IPS-NIHi11 (cell line): ENCODE measurements around the gene RER1.
A peak's percentile ranks its signal among the peaks of the same experiment; 100 is the strongest.
"Not testable (repeated sequence)": the region's sequence is repeated elsewhere in the genome, so short reads cannot be mapped to it uniquely, and the experiment has no call there.

Experiments used
- DNase-seq: peaks from one replicate; pipeline ENCODE4 v3.0.0; 2012; ENCODE audit warnings: mixed read lengths, low spot score

Gene RER1

DNA sequence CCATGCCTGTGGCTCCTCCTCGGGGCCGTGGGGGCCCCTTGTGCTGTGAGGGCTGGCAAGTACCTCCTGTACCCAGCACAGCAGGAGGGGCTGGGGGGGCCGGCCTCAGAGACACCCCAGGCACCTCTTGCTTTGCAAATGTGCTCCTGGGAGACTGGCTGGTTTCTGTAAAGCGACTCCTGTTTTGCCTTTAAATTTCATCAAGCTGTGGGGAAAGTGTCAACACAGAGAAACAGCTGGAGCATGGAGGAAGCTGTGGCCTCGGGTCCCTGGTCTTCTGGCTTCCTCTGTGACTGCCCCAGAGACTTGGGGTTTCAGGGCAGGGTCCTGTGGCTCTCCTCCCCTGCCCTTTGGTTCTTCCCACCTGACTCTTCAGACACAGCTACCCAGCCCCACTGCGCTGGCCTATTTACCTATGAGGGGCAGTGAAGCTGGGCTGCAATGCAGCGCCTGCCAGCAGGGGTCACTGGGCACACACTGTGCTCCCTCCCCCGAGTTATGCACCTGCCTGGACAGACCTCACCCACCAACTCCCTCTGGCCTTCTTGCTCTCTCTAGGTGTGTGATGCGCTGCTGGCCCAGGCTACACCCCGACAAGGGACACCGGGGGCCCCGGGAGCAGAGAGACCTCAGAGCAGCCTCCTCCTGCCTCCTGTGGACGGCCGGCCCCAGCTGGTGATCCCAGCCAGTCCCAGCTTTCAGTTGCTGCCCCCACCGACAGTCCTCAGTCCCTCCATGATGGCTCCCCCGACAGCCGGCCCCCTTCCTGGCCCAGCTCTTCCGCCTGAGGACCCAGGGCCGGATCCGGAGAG lies 38.3 kb downstream of the RER1 start:
- DNase-seq = peak; percentile 71

DNA sequence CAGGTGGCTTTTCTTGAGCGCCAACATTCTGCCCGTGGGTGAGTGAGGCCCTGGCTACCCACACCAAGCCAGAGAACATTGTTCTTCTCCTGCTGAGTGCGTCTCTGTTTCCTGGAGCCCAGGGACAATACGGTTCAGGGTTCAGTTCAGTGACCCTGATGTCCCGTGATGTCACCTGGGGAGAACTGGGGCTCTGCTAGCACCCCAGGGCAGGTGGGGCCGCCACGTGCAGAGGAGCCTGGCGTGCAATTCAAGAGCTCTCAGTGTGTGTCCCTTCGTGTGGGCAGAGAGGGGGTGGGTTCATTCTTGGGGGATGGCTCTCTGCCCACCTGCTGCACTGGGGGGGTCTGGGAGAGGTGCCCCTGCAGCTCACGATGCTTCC lies 38.9 kb downstream of the RER1 start:
- no peak for DNase-seq

DNA sequence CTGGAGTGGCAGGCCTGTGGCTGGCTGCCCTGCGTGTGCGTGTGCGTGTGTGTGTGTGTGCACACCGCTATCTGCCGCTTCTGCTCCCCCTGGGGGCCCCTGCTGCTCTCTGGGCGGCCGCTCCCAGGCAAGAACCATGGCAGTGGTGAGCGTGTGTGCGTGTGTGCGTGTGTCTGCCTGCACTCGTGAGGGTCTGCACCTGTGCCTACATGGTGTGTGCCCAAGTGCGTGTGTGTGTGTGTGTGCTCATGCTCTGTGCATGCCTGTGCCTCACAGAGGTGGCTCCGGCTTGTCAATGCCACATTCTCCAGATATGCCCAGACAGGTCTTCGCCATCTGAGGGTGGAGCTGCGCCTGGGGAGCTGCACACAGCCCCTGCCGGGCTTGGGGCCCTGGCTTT lies 39.5 kb downstream of the RER1 start:
- no peak for DNase-seq

DNA sequence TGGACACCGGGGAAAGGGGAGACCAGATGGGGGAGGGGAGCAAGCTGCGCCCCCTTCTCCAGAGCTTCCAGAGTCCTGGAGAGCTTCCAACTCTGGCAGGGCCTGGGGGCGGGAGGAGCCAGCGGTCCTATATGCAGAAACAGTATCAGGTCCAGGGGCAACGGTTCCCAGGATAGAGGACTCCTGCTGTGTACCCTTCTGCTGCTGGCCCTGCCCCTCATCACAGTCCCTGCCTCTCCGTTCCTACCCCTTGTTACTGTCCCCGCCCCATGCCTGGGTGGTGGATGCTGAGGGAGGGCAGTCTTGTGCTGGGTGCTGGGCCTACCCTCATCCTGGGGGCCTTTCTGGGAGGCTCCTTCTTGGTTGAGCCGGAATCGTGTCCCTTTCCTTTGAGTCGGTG lies 39.9 kb downstream of the RER1 start:
- DNase-seq = no peak

GRCh38 chr1:2432441-2432844 lies 40.8 kb downstream of the RER1 start:
- DNase-seq = no peak

DNA sequence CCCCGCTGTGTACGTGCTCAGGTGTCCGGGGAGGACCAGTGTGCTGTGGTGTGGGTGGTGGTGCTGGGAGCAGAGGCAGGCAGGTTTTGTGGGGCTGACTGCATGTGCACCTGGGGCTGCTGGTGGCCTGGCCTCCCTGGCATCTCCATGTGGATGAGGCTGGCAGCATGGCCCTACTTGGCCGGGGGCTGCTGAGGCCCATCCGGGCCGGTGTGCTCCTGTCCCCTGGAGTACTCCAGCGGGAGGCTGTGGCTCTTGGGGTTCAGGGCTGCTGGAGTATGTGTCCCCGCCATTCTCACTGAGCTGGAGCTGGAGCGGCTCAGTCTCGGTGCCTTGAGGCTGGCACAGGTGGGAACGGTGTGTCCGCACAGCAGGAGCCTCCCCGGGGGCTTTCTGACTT lies 41.6 kb downstream of the RER1 start:
- no peak for DNase-seq

- DNase-seq = no peak
These were observed 42.5 kb downstream of the RER1 start for GRCh38 chr1:2433936-2434655.

GRCh38 chr1:2435091-2435490 lies 43.5 kb downstream of the RER1 start:
- no peak for DNase-seq

DNA sequence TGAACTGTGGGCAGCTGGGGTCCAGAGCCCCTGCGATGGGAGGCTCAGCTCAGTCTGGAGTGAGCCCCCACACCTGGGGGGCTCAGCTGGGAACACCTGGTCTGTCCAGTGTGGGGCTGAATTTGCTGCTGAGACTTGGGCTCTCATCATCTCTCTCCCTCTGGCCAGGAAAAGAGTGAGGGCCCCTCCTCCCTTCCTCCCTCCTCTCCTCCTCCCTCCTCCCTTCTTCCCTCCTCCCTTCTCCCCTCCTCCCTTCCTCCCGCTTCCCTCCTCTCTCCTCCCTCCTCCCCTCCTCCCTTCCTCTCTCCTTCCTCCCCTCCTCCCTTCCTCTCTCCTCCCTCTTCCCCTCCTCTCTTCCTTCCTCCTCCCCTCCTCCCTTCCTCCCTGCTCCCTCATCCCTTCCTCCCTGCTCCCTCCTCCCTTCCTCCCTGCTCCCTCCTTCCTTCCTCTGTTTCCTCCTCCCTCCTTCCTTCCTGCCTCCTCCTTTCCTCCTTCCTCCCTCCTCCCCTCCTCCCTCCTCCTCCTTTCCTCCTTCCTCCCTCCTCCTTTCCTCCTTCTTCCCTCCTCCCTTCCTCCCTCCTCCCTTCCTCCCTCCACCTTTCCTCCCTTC lies 44.2 kb downstream of the RER1 start:
- DNase-seq = no peak

DNA sequence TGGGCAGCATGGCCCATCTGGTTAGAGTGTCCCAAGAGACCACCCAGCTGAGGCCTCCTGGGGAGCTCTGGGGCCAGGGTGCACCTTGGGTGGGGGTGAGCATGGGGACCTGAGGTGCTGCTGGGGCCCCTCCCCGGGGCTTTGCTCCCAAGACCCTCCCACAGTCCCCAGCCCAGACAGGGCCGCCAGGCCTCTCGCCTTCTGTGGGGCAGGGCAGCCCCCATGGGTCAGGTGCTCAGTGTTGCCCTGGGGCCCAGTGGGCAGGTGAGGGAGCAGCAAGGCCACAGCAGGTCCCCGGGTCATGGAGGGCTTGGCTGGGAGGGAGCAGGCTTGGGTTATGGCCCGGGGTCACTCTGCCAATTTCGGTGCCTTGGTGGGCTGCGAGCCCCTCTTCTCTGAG lies 45.2 kb downstream of the RER1 start:
- no peak for DNase-seq

DNA sequence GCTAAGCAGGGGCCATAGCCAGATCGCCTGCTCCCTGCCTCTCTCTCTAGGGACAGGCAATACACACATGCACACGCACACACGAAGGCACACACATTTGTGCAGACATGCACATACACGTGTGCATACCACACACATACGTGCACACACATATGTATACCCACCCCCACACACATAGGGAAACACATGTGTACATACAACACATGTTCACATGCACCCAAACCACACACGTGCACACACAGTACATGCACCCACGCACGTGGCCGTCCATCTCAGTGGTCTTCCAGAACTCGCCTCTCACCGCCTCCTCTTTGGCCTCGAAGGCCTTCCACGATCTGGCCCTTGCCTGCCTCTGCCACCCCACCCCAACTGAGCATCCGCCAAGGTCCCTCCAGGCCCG lies 46.0 kb downstream of the RER1 start:
- DNase-seq = no peak

- DNase-seq = no peak
These were observed 46.4 kb downstream of the RER1 start for GRCh38 chr1:2438038-2438437.

DNA sequence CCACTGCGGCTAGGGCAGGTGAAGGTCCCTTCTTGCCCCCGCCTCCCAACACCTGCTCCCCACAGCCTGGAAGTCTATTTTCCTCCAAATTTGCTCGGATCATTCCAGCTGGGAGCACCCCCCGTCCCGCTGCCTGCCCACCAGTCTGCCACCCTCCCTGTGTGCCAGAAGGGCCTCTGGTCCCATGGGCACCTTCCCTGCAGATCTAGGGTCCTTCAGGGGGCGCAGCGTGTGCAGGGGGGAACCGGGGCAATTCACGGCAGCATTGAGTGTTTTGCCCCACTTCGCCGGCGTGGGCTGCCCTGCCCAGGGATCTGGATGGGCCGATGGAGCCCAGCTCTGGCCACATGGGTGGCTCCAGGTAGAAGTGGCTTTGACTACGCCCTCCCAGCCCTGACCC lies 47.0 kb downstream of the RER1 start:
- DNase-seq = no peak

- no peak for DNase-seq
These were observed 47.7 kb downstream of the RER1 start for GRCh38 chr1:2439369-2439768.

DNA sequence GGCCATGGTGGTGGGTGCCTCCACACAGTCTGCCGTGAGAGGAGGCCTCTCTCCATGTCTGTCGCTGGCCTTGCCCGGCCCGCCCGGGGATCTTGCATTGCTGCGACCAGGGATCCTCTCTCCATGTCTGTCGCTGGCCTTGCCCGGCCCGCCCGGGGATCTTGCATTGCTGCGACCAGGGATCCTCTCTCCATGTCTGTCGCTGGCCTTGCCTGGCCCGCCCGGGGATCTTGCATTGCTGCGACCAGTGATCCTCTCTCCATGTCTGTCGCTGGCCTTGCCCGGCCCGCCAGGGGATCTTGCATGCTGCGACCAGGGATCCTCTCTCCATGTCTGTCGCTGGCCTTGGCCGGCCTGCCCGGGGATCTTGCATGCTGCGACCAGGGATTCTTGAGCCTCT lies 48.7 kb downstream of the RER1 start:
- not testable (repeated sequence) for DNase-seq

DNA sequence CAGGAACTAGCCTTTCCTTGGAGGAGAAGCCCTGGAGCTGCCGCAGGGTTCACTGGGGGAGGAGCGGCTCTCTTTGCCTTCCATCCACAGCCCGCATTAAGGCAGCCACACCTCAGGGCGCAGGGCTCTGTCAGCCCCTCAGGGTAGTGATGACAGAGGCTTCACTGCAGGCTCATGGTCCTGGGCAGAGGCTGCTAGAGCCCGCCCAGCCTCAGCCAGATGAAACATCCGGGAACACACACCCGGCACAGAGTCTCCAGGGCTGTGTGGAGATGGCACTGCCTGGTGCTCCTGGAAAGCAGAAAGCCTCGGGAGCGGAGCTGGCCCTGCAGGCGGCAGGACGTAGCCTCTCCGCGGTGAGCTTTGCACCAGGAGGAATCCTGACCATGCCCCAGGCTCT lies 50.1 kb downstream of the RER1 start:
- DNase-seq = no peak

DNA sequence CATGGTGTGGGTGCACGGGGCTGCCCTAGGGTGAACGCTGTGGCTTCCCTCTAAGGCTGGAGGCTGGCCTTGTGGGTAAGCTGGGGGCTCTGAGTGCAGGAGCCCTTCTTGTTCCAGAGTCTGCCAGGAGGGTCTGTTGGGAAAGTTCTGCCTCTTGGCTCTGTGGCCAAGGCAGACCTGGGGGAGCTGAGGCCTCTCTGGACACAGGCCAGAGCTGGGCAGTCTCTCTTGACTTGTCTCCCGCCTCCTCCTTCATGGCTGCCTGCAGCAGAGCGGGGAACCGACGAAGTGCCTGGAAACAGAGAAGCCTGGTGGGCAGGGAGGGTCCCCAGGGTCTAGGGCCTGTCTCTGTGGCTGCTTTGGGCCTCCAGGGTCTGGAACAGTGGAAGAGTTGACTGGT lies 51.0 kb downstream of the RER1 start:
- DNase-seq = no peak

DNA sequence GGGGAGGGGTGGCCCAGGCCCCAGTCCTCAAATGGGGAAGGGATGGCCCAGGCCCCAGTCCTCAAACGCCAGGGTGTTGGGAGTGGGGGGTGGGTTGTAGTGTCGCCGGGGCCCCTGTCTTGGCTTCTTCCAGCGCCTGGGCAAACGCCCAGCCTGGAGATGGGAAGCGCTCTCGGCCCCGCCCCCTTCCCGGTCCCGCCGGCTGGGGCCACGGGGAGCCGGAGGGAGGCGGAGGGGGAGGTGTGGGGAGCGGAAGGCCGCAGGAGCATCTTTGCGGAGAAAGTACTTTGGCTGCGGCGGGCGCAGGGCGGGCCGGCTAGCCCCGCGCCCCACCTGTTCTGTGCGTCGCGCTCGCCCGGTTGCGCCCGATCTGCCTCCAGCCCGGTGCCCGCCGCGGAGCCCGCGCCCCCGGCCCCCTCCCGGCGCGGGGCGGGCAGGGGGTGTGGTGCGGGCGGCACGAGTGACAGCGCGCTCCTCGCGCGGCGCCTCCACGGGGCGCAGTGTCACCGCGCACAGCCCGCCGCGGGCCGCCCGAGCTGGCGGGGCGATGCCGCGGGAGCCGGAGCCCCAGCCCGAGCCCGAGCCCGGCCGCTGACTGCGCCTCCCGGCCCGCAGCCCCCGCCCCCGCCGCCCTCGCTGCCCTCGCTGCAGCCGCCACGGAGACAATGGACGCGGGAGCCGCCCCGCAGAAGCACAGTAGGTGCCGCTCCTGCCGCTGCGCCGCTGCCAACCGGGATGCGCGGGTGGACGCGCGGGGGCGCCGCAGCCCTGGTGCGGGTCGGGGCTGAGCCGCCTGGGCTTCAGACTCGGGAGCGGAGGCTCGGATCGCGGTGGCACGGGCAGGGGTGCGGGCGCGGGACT lies 51.9 kb downstream of the RER1 start:
- peak; percentile 78 for DNase-seq

DNA sequence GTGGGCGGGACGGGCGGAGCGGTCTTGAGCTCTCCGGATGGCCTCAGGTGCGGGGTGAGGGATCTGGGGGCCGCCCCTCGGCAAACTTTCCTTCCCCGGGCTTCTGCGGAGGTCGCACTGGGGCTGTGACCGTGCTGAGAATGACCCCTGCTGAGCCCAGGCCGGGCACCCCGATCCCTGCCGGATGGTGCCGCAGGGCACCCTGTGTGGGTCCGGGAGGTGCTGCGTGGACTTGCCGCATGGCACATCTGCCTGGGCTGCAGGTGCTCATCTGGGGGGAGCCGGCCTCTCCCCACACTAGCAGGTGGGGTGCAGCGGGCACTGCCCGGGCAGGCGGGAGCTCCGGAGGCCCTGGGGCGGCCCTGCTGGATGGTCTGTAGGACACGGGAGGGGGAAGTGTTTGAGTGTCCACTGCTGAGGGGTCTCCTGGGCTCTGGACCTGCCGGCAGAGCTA lies 52.5 kb downstream of the RER1 start:
- DNase-seq = no peak

- no peak for DNase-seq
These were observed 53.7 kb downstream of the RER1 start for GRCh38 chr1:2445162-2445822.

DNA sequence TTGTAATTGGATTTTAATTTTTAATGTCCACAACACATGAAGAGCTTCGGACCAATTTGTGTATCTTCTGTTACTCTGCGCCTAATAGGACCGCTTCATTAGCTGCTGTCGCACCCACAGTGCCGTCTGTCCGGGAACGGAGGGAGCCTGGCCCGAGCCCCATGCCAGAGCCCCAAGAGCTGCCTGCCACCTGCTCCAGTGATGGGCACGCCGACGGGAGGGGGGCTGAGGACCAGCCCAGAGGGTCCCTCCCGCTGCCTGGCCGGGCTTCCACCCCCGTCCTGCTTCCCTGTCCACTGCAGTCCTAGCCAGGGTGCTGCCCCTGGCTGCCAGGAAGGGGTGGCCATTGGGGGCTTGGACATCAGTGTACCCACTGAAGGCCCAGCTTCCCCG lies 54.2 kb downstream of the RER1 start:
- no peak for DNase-seq

DNA sequence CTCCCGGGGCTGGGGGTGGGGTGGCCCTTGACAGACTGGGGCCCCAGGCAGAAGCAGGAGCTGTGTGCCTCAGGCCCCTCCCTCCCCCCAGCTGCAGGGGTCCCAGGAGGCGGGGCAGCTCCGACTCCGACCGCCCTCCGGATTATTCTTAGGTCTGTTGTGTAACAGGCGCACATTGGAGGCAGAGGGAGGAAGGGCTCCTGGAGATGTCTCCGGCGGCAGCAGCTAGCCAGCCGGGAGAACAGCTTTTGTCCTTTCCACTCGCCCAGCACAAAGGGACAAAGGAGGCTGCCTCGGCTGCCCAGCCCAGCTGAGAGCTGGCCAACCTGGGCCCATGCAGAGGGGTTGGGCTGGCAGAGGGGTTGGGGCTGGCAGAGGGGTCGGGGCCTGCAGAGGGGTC lies 54.8 kb downstream of the RER1 start:
- DNase-seq = no peak
